HG03457 (cell line): ENCODE results near the gene SPRR1B.
"Not testable (repeated sequence)": the region's sequence is repeated elsewhere in the genome, so short reads cannot be mapped to it uniquely, and the experiment has no call there.

ENCODE experiments used
- ATAC-seq: cut with Tn5 transposase; IDR thresholded peaks from one replicate; pipeline ENCODE4 v1.9.1; 2021; ENCODE audit warnings: moderate number of reproducible peaks; ENCODE audit not compliant: unreplicated experiment

Gene SPRR1B

DNA sequence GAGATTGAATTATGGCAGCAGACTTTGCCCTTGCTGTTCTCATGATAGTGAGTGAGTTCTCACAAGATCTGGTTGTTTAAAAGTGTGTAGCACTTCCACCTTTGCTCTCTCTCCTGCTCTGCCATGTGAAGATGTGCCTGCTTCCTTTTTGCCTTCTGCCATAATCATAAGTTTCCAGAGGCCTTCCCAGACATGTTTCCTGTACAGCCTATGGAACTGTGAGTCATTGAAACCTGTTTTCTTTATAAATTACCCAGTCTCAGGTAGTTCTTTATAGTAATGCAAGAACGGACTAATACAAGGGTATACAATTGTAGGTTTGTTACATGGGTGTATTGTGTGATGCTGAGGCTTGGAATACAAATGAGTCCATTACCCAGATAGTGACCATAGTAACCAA, 4.2 kb downstream of the SPRR1B start:
- ATAC-seq, result no peak

DNA sequence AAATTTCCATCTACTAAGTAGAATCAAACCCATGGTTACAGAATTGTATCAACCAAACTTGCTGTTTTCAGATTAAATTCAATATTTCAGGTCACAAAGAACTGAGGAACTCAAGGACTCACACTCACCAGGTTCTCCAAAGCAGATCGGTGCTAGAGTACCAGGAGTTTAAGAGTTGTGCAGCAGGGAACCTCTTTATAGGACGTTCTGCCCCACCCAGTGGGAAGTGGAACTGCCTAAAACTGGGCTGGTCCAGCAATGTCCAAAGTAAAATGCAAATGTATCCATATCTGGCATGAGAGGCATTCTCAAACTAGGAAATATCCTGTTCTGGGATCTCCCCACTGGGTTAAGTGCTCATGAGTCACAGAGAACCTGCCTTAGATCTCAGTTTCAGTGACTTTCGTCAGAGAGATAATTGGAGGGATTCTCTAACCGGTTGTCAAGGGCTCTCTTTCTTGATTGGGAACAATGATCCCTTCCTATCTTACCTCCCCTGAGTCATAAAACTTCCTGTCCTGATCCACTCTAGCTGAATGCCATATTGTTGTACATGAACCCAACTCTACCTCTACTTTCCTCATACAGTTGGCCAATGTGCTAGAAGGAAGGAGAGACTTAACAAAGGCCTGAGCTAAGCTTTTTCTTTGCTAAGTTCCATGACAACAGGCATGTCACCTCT, 10.1 kb downstream of the SPRR1B start, which contains the start of gene SPRR2D:
TSS of gene SPRR2D (minus strand) at position 171 of the 682 bp plus-strand sequence. CDS start 774 bp downstream, outside the sequence.
- no peak for ATAC-seq

- ATAC-seq, result no peak
Measured at GRCh38 chr1:153049211-153049610, 18.2 kb downstream of the SPRR1B start.

DNA sequence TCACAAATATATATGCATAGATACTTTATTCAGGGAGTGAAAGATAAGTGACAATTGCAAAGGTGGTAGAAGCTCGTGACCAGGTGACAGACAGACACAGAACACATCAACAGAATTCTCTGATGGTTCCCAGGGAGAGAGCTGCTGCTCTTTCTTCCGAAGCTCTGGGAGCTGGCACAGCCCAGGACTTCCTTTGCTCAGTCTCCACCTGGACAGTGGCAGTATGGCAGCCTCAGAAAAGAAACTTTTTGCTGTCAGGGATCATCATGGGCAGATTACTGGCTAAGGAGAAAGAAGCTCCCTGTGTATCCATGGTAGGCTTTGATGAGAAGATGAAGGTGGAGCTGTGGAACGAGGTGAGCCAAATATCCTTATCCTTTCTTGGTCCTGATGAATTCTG, 25.1 kb downstream of the SPRR1B start:
- ATAC-seq, result not testable (repeated sequence)

DNA sequence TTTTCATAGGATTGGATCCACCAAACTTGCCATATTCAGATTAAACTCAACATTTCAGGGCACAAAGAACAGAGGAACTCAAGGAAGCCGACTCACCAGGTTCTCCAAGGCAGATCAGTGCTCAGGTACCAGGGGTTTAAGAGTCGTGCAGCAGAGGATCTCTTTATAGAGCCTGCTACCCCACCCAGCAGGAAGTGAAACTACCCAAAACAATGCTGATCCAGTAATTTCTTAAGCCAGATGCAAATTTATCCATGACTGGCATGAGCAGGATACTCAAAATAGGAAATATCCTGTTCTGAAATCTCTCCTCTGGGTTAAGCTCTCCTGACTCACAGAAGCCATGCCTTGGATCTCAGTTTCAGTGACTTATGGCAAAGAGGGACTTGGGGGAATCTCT, 26.4 kb downstream of the SPRR1B start, which contains the start of gene SPRR2A:
TSS of gene SPRR2A (minus strand) at position 138 of the 400 bp plus-strand sequence. CDS start 777 bp downstream, outside the sequence.
- no peak for ATAC-seq

GRCh38 chr1:153058154-153058553, 27.2 kb downstream of the SPRR1B start:
- ATAC-seq, result no peak

GRCh38 chr1:153058826-153059784, 28.1 kb downstream of the SPRR1B start:
- no peak for ATAC-seq

GRCh38 chr1:153070243-153070642, 39.2 kb downstream of the SPRR1B start:
- no peak for ATAC-seq

DNA sequence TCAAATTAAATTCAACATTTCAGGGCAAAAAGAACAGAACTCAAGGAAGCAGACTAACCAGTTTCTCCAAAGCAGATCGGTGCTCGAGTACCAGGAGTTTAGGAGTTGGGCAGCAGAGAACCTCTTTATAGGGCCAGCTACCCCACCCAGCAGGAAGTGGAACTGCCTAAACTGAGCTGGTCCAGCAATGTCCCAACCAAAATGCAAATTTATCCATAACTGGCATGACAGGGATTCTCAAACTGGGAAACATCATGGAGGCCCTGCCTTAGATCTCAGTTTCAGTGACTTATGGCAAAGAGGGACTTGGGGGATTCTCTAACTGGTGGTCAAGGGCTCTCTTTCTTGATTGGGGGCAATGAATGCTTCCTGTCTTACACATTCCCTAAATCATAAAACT, 40.5 kb downstream of the SPRR1B start, which contains the start of gene SPRR2B:
TSS of gene SPRR2B (minus strand) at position 101 of the 400 bp plus-strand sequence. CDS start 772 bp downstream, outside the sequence.
- no peak for ATAC-seq

- no peak for ATAC-seq
Measured at GRCh38 chr1:153072806-153073726, 42.1 kb downstream of the SPRR1B start.

GRCh38 chr1:153081736-153082135, 50.7 kb downstream of the SPRR1B start:
- ATAC-seq, result no peak
